CD1c-positive myeloid dendritic cell (primary cell): ENCODE measurements around the gene VSTM2B.

Experiments used
- DNase-seq: peaks from one replicate; pipeline ENCODE4 v3.0.0-alpha.2; 2016; ENCODE audit errors: extremely low spot score

The VSTM2B gene

DNA sequence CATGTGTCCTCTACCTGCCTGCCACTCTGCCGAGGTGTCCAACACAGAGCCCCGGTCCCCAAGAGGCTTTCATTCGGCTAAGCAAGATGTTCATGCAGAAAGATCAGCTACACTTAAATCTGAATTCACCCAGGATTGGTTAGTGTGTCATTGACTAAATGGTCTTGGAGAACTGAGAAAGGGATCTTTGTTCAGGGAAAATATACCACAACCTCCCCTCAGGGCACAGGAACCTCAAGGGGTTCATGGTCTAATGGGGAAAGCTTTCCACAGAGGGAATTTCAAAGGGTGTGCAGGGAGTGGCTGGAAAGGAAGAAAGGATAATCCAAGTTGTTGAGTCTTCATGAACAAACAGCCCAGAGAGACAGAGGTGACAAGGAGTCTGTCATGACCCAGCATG lies 65.9 kb downstream of the VSTM2B start:
- no peak for DNase-seq

DNA sequence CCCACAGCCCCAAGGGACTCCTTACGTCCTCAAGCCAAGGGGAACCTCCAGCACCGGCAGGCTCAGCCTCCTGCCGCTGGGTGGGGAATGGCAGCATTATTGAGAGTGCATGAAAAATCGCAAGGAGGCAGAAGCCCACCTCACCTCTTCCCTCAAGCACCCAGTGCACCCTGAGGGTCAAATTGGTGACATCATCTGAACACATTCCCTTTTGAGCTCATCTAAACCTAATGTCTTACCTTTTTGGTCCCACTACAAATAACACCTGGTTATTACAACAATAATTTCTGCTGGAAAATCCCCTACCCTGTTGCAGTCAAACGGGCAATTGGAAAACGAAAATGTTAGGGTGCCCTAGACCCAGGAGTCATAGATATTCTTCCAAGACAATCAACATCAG lies 68.1 kb downstream of the VSTM2B start:
- DNase-seq, result no peak

DNA sequence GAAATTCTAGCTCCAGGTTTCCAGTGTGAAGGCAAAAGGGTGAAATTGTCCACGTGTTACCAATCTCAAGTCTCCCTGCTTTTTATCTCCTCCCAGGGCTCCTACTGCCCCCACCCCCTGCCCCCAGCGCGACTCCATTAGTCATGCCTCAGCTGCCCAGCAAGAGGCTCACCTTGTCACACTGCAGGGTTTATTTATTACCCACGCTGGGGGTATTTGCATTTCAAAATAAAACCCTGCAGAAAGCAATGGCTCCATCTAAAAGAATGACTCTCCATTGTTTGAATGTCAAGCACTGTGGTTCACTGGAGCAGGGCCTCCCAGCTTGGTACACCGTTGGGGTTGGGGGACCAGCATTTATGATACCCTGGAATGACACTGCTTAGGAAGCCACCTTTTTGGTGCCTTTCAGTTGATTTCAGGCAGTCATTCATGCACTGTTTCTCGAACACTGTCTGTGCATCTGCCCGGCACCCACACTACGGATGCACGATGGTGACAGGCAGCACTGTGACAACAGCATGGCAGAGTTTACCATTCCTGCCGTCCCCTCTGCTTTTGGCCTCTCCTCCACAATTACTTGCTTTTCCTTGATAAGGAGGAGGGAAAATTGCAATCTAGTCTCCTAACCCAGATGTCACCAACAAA lies 70.4 kb downstream of the VSTM2B start:
- no peak for DNase-seq

DNA sequence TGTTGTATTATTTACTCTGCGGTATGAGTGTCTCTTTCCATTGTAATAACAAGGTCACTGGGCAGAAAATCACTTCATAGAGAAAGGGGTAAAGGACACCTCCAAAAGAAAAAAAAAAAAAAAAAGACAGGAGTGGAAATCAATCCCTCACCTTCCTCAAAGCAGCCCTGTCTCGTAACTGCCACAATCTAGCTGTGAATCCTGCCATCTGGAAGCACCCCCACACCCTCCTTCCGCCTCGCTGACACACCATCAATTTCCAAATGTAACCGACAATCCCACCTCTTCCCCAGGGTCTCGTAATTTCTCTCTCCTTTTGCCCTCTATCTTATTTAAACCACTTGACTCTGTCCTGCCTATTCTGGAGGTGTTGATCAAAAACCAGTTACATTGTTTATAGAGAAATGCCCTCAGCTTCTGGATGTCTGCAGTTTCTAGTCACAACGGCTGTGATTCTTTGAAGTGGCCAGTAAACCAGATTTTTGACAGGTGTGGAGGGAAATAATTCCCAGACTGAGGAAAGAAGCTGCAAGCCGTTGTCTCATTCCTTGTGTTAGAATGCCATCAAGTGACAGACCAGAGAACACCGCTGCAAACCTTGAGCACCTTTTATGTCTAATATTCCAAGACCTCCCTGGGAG lies 71.2 kb downstream of the VSTM2B start:
- no peak for DNase-seq

DNA sequence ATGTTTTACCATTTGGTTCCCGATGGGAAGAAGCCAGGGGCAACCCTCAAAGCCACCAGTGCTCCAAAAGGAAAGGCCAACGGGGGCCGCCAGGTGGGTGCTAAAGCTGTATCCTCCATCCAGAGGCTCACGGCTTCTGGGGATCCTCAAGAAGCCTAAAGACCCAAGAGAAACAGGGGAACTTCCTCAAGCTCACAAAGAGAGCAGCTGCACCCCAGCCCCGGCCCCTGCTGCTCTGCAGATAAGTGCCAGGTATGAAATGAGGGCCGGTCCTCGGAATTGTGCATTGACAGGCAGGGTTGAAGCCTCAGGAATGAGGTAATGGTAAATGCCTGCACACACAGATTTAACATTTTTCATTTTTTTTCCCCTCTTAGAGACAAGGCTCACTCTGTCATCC lies 72.2 kb downstream of the VSTM2B start:
- DNase-seq, result no peak

DNA sequence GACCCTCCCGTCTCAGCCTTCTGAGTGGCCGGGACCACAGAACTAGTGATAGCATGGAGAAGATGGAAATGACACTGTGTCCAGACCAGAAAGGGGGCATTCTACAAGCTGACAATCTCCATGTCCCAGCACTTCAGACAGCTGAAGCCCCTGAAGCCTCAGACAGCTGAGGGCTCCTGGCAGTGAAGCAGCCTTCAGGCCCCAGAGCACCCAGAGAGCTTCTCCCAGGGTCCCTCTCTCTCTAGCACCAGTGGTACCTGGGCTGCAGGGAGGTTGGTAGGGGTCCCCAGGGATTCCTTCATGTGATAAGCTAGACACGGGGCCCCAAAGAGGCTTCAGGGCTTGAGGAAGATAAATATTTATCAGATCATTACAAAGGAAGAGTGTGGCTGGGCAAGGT lies 72.7 kb downstream of the VSTM2B start:
- no peak for DNase-seq

DNA sequence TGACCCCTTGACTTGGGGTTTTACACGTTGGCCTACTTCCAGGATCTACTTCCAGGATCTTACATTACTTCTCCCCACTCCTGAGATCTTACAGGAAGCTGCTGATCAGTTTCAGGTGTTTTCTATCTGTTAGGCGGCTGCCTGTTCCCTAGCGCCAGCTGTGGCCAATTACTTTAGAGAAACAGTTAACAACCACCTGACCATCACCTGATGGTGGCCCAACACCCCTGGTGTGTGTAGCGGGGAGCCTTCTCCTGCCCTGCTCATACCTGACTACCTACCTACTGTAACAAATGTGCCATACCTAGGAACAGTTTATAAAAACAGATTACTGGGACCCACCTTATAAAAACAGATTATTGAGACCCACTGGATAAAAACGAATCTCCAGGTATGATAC lies 77.5 kb downstream of the VSTM2B start:
- no peak for DNase-seq

DNA sequence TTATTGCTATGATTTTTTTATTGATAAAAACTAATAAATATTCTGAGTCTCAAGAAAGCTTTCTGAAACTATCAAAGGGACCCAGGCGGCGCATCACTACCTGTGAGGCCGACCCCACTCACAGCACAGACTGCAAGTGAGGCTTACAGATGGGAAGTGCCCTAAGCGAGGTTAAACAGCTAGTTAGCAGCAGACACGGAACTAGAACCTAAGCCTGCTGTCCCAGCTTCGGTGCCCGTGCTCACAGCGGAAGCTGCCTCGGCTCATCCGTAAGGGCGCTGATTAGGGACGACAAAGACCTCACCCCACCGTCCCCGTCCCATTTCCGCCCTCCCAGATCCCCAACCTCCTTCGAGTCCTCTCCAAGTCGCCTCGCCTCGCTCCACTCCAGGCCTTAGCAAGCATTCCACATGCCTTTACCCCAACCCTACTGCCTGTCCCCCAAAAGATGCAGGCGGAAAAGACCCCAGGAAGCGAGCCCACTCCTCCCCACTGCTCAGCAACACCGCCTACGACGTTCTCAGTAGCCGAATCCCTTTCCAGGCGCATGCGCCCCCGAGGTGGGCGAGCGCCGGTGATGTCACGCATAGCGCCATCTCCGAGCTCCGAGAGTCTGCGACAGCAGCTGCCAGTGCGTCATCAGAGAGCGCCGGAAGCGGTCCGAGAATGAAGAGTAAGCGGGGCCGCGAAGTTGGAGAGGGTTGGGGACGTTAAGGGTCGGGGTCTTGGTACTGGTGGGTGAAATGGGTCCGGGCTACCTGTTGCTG lies 80.0 kb downstream of the VSTM2B start, which contains the start of gene POP4:
TSS of gene POP4 (plus strand) at position 631 of the 767 bp plus-strand sequence. CDS start at position 667, 36 bp downstream.
- DNase-seq, result peak; percentile 100

DNA sequence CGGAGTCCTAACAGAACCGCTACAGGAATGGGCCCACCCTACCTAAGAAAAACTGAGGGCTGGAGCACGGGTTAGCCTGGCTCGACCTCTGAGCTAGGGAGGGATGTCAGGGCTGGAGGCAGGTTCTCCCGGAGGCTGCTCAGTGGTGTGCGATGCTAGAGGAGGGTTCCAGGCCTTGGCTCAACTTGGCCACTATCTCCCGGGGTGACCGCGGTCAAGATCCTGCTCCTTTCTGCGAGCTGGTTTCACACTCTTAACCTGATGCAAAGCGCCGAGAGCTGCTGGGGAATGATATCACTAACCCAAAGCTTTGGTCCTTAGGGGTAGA lies 80.6 kb downstream of the VSTM2B start:
- DNase-seq, result no peak

DNA sequence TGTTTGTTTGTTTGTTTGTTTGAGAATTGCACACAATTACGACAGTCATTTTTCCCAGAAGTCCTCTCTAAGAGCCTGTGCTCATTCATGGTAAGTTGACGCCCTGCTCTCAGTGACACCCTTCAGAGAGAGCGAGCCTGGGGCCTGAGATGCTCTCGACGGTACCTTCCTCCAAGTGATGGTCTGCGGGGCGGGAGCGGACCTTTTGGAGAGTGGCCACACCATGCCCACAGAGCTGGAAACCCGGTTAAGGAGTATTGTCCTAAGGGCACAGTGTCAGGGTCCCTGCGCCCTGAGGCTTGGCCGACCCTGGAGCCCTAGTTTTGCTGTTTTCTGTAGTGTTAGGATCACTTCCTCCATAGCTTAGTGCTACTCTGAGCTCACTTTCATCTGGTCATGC lies 83.8 kb downstream of the VSTM2B start:
- no peak for DNase-seq

DNA sequence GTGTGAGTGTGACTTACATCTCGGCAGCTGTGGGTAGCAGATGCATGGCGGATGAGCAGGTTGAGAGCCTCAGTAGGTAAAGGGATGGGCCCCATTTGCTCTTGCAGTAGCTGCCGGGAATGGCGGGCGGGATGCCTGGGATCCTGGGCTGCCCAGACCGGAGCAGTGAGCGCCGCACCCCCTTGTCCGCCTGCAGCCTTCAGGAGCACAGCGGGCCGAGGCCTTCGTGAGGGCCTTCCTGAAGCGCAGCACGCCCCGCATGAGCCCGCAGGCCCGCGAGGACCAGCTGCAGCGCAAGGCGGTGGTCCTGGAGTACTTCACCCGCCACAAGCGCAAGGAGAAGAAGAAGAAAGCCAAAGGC lies 84.4 kb downstream of the VSTM2B start:
- no peak for DNase-seq

DNA sequence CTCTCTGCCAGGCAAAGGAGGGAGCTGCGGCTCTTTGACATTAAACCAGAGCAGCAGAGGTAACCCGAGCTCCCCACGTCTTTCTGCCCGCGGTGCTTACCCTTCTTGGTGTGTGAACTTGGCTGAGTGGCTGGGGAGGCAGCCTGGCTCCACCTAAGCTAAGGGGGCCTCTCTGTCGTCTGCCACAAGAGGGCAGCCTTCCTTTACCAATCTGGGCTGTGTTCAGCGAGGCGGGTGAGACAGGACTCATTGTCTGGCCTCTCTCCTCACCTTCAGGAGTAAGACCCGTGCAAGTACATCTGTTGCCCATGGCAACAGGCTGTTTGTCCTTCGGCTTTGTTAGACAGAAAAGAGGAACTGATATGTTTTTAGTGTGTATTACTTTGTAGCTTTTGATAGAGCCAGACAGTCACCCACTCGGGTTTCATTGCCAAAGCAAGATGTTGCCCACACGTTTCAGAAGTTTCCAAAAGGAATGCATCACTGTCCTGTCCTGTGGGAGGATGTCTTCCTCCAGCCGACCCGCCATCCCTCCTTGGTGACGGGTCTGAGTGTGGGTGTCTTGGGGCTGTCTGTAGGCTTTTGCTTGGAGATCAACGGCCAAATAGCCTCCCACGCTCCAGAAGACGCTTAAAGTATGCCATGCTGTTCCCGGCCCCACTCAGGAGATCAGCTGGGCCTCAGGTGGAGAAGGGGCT lies 84.9 kb downstream of the VSTM2B start:
- DNase-seq, result peak; percentile 91

DNA sequence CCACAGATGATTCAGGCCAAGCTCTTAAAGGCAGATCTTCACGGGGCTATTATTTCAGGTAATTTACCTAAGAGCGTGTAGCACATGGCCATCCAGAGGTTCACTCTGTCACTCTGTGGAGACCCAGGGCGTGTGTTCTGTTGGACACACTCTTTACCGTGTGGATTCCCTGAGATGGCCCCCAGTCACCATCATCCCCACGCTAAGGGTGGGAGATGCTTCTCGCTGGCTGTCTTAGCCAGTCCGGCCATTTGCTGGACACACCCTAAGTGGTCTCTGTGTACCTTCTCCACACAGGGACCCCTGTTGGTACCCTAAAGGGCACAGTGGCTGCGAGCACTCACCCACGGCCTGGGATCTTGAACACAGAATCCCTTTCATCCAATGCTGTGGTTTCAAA lies 86.3 kb downstream of the VSTM2B start:
- no peak for DNase-seq

DNA sequence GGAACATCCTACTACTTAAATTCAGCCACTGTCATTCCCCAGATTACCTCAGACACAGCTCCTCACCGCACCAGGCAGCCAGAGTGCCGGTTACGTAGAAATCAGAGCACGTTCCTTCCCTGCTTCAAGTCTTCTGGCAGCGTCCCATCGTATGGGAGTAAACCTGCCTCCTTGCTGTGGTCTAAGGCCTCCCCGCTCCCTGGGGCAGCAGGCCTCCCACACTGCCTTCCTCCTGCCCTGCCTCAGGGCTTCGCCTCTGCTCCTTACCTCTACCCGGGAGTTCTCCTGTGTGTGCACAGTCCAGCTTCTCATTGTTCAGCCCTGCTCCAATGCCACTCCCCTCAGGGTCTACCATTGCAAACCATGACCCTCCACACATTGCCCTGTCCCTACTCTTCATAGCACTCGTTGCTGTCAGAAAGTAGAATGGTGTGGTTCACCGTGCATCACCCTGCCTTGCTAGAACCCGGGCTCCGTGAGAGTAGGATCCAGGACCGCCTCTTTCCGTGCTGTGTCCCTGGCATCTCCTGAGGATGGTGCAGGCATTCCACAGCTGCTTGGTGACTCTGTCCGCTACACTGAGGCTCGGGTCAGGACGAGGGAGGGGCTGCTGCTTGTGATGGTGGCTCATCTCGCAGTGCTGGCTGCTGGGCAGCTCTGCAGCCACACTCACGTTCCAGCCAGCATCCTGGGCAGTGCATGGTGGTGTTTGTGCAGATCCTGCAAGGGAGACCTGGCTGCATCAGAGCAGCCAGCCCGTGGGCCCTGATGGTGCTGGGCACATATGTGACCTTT lies 87.2 kb downstream of the VSTM2B start:
- no peak for DNase-seq

DNA sequence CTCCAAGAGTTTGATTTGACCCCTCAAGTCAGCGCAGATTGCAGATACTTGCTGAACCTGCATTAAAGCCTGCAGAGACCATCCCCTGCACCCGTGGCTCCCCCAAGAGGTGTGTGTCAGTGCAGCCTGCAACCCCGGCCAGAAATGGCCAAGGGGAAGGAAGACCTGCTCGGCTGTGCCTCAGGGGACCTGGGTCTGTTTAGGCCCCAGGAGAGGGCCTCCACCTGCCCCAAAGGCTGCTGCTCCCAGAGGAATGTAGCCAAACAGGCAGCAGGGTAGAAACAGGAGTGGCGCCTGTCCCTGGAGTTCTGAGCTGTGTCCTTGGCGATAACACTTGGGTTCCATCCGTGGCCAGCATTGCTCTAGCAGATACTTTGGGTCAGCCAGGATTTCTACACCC lies 88.3 kb downstream of the VSTM2B start:
- no peak for DNase-seq
